ENCODE measurements around the gene KCNK2. TPM values are rescaled to one million over a fixed set of nuclear protein-coding genes. Genes with fewer than 3 reads are reported as not detected.

Gene KCNK2
- total RNA-seq, 1 experiment from 2014 or later: 5.7 TPM

- no peaks in the 10 kb centered on the region for H3K36me3 Mint-ChIP-seq (ENCODE audit: insufficient read depth, unreplicated experiment)
- intact Hi-C loops (cut with micrococcal nuclease): no loop called here
Observed at GRCh38 chr1:215059947-215060346, 22.6 kb upstream of the KCNK2 start.

GRCh38 chr1:215064327-215064726 is 18.2 kb upstream of the KCNK2 start:
- Mint-ChIP-seq H3K27me3 (ENCODE audit: insufficient read depth, unreplicated experiment) (no peaks in the 10 kb centered on the region), H3K27ac (ENCODE audit: low read depth, unreplicated experiment) (no peak overlapping the region), H3K36me3 (ENCODE audit: insufficient read depth, unreplicated experiment) (no peaks in the 10 kb centered on the region), H3K4me1 (ENCODE audit: insufficient read depth, unreplicated experiment) (no peaks in the 10 kb centered on the region), H3K4me3 (ENCODE audit: unreplicated experiment) (no peak overlapping the region), H3K9me3 (ENCODE audit: unreplicated experiment) (no peaks in the 10 kb centered on the region)
- CTCF ChIA-PET: interaction anchor here (0.5 to 2.4 kb wide), 3 partner anchors 9 to 240 kb away, joined by 4 to 8 read pairs (median 5); no protein-coding TSS in a partner anchor
- no peak for DNase-seq (ENCODE audit: unreplicated experiment)
- POLR2A ChIA-PET: interaction anchor here (0.8 to 1.2 kb wide), 3 partner anchors 17 to 25 kb away, joined by 3 to 7 read pairs (median 3); no protein-coding TSS in a partner anchor
- intact Hi-C loops (cut with micrococcal nuclease): no loop called here
- TF ChIP-seq CTCF (IDR thresholded peaks at IDR 0.05; ENCODE audit: unreplicated experiment): no peak
- no TSS peak for BruUV-seq (replicated peaks)

More at GRCh38 chr1:215059947-215060346, 22.6 kb upstream of the KCNK2 start:
- no peaks in the 10 kb centered on the region for H3K4me1 Mint-ChIP-seq (ENCODE audit: insufficient read depth, unreplicated experiment)
- POLR2A ChIA-PET: no interaction called here
- no peak for DNase-seq (ENCODE audit: unreplicated experiment)
- CTCF ChIA-PET: interaction anchor here (1.8 kb wide), 1 partner anchor 11 kb away, joined by 8 read pairs; no protein-coding TSS in a partner anchor
- no peak for TF ChIP-seq CTCF (IDR thresholded peaks at IDR 0.05; ENCODE audit: unreplicated experiment)
- no peaks in the 10 kb centered on the region for H3K27me3 Mint-ChIP-seq (ENCODE audit: insufficient read depth, unreplicated experiment)
- no peak overlapping the region for H3K27ac Mint-ChIP-seq (ENCODE audit: low read depth, unreplicated experiment)
- no TSS peak for BruUV-seq (replicated peaks)
- no peaks in the 10 kb centered on the region for H3K9me3 Mint-ChIP-seq (ENCODE audit: unreplicated experiment)
- no peak overlapping the region for H3K4me3 Mint-ChIP-seq (ENCODE audit: unreplicated experiment)

GRCh38 chr1:215071078-215071477 is 11.5 kb upstream of the KCNK2 start:
- H3K27me3 Mint-ChIP-seq (ENCODE audit: insufficient read depth, unreplicated experiment): no peaks in the 10 kb centered on the region
- no peak overlapping the region for H3K4me3 Mint-ChIP-seq (ENCODE audit: unreplicated experiment)
- no TSS peak for BruUV-seq (replicated peaks)
- no peaks in the 10 kb centered on the region for H3K9me3 Mint-ChIP-seq (ENCODE audit: unreplicated experiment)
- ChIA-PET CTCF (interaction anchor here (0.6 to 2.7 kb wide), 10 partner anchors 12 to 441 kb away, joined by 3 to 8 read pairs (median 4); no protein-coding TSS in a partner anchor), POLR2A (interaction anchor here (1.0 to 1.5 kb wide), 5 partner anchors 9 to 1559 kb away, joined by 3 to 5 read pairs (median 4); no protein-coding TSS in a partner anchor)
- intact Hi-C loops (cut with micrococcal nuclease): no loop called here
- no peak for DNase-seq (ENCODE audit: unreplicated experiment)
- no peak for TF ChIP-seq CTCF (IDR thresholded peaks at IDR 0.05; ENCODE audit: unreplicated experiment)
- H3K36me3 Mint-ChIP-seq (ENCODE audit: insufficient read depth, unreplicated experiment): no peaks in the 10 kb centered on the region
- H3K4me1 Mint-ChIP-seq (ENCODE audit: insufficient read depth, unreplicated experiment): no peaks in the 10 kb centered on the region
- H3K27ac Mint-ChIP-seq (ENCODE audit: low read depth, unreplicated experiment): no peak overlapping the region

GRCh38 chr1:215076322-215076721 is 6.2 kb upstream of the KCNK2 start:
- peak; percentile 55 for TF ChIP-seq CTCF (IDR thresholded peaks at IDR 0.05; ENCODE audit: unreplicated experiment)
- intact Hi-C loops (cut with micrococcal nuclease): loop anchor here (1.0 to 2.0 kb wide), 3 partner anchors 70 to 416 kb away; no protein-coding TSS in a partner anchor

More at GRCh38 chr1:215076322-215076721, 6.2 kb upstream of the KCNK2 start:
- Mint-ChIP-seq H3K4me1 (ENCODE audit: insufficient read depth, unreplicated experiment) (peaks cover 4% of the 10 kb centered on the region), H3K27ac (ENCODE audit: low read depth, unreplicated experiment) (peak overlapping the region; percentile 10), H3K36me3 (ENCODE audit: insufficient read depth, unreplicated experiment) (no peaks in the 10 kb centered on the region), H3K4me3 (ENCODE audit: unreplicated experiment) (no peak overlapping the region), H3K27me3 (ENCODE audit: insufficient read depth, unreplicated experiment) (no peaks in the 10 kb centered on the region), H3K9me3 (ENCODE audit: unreplicated experiment) (no peaks in the 10 kb centered on the region)
- no TSS peak for BruUV-seq (replicated peaks)
- POLR2A ChIA-PET: interaction anchor here (0.6 to 0.8 kb wide), 3 partner anchors 38 to 48 kb away, joined by 3 read pairs; no protein-coding TSS in a partner anchor
- CTCF ChIA-PET: interaction anchor here (0.5 to 3.4 kb wide), 27 partner anchors 8 to 590 kb away, joined by 3 to 18 read pairs (median 4); no protein-coding TSS in a partner anchor
- peak; percentile 83 for DNase-seq (ENCODE audit: unreplicated experiment)
